HCT116 (cell line): Measurements from ENCODE around the gene IFRD2. TPM values are rescaled to one million over a fixed set of nuclear protein-coding genes. Genes with fewer than 3 reads are reported as not detected.

Source experiments
- ATAC-seq: fragments of 200-7000 bp; cut with Tn5 transposase; 2 replicates; pipeline ENCODE4 v1.9.1; 2020; ENCODE audit warnings: mild to moderate bottlenecking, moderate library complexity
- BruUV-seq: library from RNA; stranded (reverse); fragments of 400-500 nt; replicated peaks from 2 replicates; lab custom pipeline; 2021; lab: Mats Ljungman, UMichigan
- CTCF ChIA-PET: fragments of 300-600 bp; sonication (Branson Sonifier 250); formaldehyde crosslinking; loops from one replicate; lab custom pipeline; 2021; ENCODE audit warnings: antibody characterized with exemption; lab: Charles Lee
- POLR2A ChIA-PET: fragments of 300-600, 350-600 bp; sonication (Branson Sonifier 250); formaldehyde crosslinking; loops from one replicate; lab custom pipeline; 2021; ENCODE audit warnings: antibody characterized with exemption; lab: Charles Lee
- RAD21 ChIA-PET, 2 experiments: fragments of 300-600 bp; sonication (Branson Sonifier 250); formaldehyde crosslinking; loops; one replicate each; lab custom pipeline; 2023; ENCODE audit warnings: low total read pairs in 2 of 2; ENCODE audit not compliant: uncharacterized antibody in 2 of 2, unreplicated experiment in 2 of 2, low non-redundant PET in 1 of 2; lab: Charles Lee
- DNase-seq: peaks from one replicate; pipeline ENCODE4 v3.0.0-alpha.2; 2010; ENCODE audit warnings: low read depth, low spot score
- H2AFZ ChIP-seq: fragments of 200-600 bp; shearing (Covaris generic), sonication (generic); 2 replicates; pipeline ENCODE4 v1.6.1; 2017; ENCODE audit warnings: low read depth, mixed run types, mixed read lengths, antibody characterized with exemption, low read length; ENCODE audit not compliant: poor library complexity, severe bottlenecking
- H3K27ac ChIP-seq: 2 replicates; pipeline ENCODE4 v1.5.1; 2012; ENCODE audit warnings: low read depth, low read length
- H3K27me3 ChIP-seq: fragments of 200-600 bp; sonication (generic); 2 replicates; pipeline ENCODE4 v1.6.1; 2016; ENCODE audit warnings: mixed run types, low read length, mixed read lengths; ENCODE audit not compliant: insufficient read depth
- H3K36me3 ChIP-seq, 2 experiments: fragments of 200-500 bp in 1 of 2; fragments of 200-600 bp in 1 of 2; sonication (Bioruptor generic) in 1 of 2; sonication (generic) in 1 of 2; 2 replicates each; pipeline versions ENCODE4 v1.5.1 to v1.6.1; 2014 to 2016; ENCODE audit warnings: low read length in 2 of 2, inconsistent platforms in 1 of 2, mixed read lengths in 1 of 2, mixed run types in 1 of 2; ENCODE audit not compliant: insufficient read depth in 2 of 2, control insufficient read depth in 1 of 2
- H3K4me1 ChIP-seq, 2 experiments: fragments of 200-600 bp in 1 of 2; sonication (generic) in 1 of 2; 2 replicates each; pipeline versions ENCODE4 v1.5.1 to v1.6.1; 2012 to 2017; ENCODE audit warnings: low read length in 2 of 2, inconsistent platforms in 1 of 2, mild to moderate bottlenecking in 1 of 2, mixed read lengths in 1 of 2, mixed run types in 1 of 2, moderate library complexity in 1 of 2; ENCODE audit not compliant: insufficient read depth in 2 of 2, control insufficient read depth in 1 of 2
- H3K4me2 ChIP-seq: fragments of 200-600 bp; sonication (generic); 2 replicates; pipeline ENCODE4 v1.6.1; 2017; ENCODE audit warnings: mixed run types, low read length, mixed read lengths
- H3K4me3 ChIP-seq, 2 experiments: fragments of 200-600 bp in 1 of 2; sonication (generic) in 1 of 2; replicated peaks in 1 of 2; 2 replicates each; pipeline ENCODE4 v1.5.1; 2011 to 2016; ENCODE audit warnings: low read length in 2 of 2, control low read depth in 1 of 2, low read depth in 1 of 2, mild to moderate bottlenecking in 1 of 2, mixed read lengths in 1 of 2, mixed run types in 1 of 2
- H3K79me2 ChIP-seq: fragments of 200-600 bp; sonication (generic); 2 replicates; pipeline ENCODE4 v1.6.1; 2017; ENCODE audit warnings: mild to moderate bottlenecking, mixed run types, low read length, moderate library complexity, mixed read lengths; ENCODE audit not compliant: insufficient read depth
- H3K9ac ChIP-seq: fragments of 200-600 bp; sonication (generic); 2 replicates; pipeline ENCODE4 v1.6.1; 2016; ENCODE audit warnings: low read length, mixed read lengths
- H3K9me2 ChIP-seq: fragments of 200-600 bp; sonication (generic), shearing (Covaris generic); 2 replicates; pipeline ENCODE4 v1.6.1; 2017; ENCODE audit warnings: mixed run types, mild to moderate bottlenecking, moderate library complexity; ENCODE audit not compliant: insufficient read depth
- H3K9me3 ChIP-seq, 2 experiments: fragments of 200-500 bp in 1 of 2; fragments of 200-600 bp in 1 of 2; sonication (Bioruptor generic) in 1 of 2; sonication (generic) in 1 of 2; 2 replicates each; pipeline ENCODE4 v1.6.1; 2014 to 2017; ENCODE audit warnings: low read length in 2 of 2, mixed read lengths in 2 of 2, inconsistent platforms in 1 of 2, low read depth in 1 of 2, mild to moderate bottlenecking in 1 of 2, mixed run types in 1 of 2, moderate library complexity in 1 of 2; ENCODE audit not compliant: control insufficient read depth in 1 of 2, insufficient read depth in 1 of 2
- H4K20me1 ChIP-seq: fragments of 200-600 bp; sonication (generic), shearing (Covaris generic); 2 replicates; pipeline ENCODE4 v1.6.1; 2017; ENCODE audit warnings: mixed run types, mild to moderate bottlenecking, moderate library complexity; ENCODE audit not compliant: insufficient read depth
- CBX3 ChIP-seq: IDR thresholded peaks from 2 replicates; pipeline ENCODE4 v1.6.1; 2012; ENCODE audit warnings: low read depth
- FOSL1 ChIP-seq: IDR thresholded peaks from 2 replicates; pipeline ENCODE4 v1.6.1; 2012; ENCODE audit warnings: low read depth
- POLR2A ChIP-seq: IDR thresholded peaks from 2 replicates; pipeline ENCODE4 v1.7.0; 2011; ENCODE audit warnings: borderline replicate concordance; ENCODE audit not compliant: insufficient read depth, insufficient read length; ENCODE audit errors: extremely low read depth
- POLR2AphosphoS5 ChIP-seq: IDR thresholded peaks from 2 replicates; pipeline ENCODE4 v1.6.1; 2011; ENCODE audit warnings: mild to moderate bottlenecking, low read depth, low read length, moderate library complexity
- RAD21 ChIP-seq: IDR thresholded peaks from 2 replicates; pipeline ENCODE4 v1.6.1; 2012; ENCODE audit warnings: low read depth, mild to moderate bottlenecking
- SRF ChIP-seq: IDR thresholded peaks from 2 replicates; pipeline ENCODE4 v1.6.1; 2012; ENCODE audit warnings: low read depth
- YY1 ChIP-seq: IDR thresholded peaks from 2 replicates; pipeline ENCODE4 v1.6.1; 2011; ENCODE audit warnings: low read length, low read depth, moderate library complexity, mild to moderate bottlenecking; ENCODE audit not compliant: insufficient replicate concordance; ENCODE audit errors: extremely low read depth
- ZNF274 ChIP-seq: fragments of 200-500 bp; sonication (Bioruptor generic); IDR thresholded peaks from 2 replicates; pipeline ENCODE4 v1.6.1; 2014; ENCODE audit warnings: mild to moderate bottlenecking, low read depth, low read length, inconsistent platforms
- intact Hi-C: fragments of 100-400 bp; cut with micrococcal nuclease; formaldehyde crosslinking; loops from 2 replicates; pipeline ENCODE4 v1.10.0; 2022
- total RNA-seq: library from RNA; stranded (reverse); gene quantifications from one replicate; pipeline ENCODE4 v1.2.1, GENCODE V29; 2021; ENCODE audit not compliant: unreplicated experiment
- TF ChIP-seq, protein P1 (sequence below): IDR thresholded peaks from 2 replicates; pipeline ENCODE4 v1.6.1; 2012; ENCODE audit warnings: low read depth
- TF ChIP-seq, protein P2 (sequence below), 3 experiments: fragments of 200-600 bp in 1 of 3; sonication (generic) in 1 of 3; IDR thresholded peaks in 2 of 3; conservative IDR thresholded peaks in 1 of 3; 2 replicates each; pipeline ENCODE4 v1.5.1; 2012 to 2017; ENCODE audit warnings: low read depth in 2 of 3, low read length in 2 of 3, antibody characterized with exemption in 1 of 3, borderline replicate concordance in 1 of 3, control low read depth in 1 of 3, mild to moderate bottlenecking in 1 of 3, mixed read lengths in 1 of 3, mixed run types in 1 of 3, moderate library complexity in 1 of 3; ENCODE audit not compliant: insufficient read depth in 1 of 3
- TF ChIP-seq, protein P3 (sequence below): IDR thresholded peaks from 2 replicates; pipeline ENCODE4 v1.6.1; 2011; ENCODE audit warnings: mild to moderate bottlenecking, low read length, moderate library complexity; ENCODE audit not compliant: insufficient replicate concordance; ENCODE audit errors: extremely low read depth
- TF ChIP-seq, protein P4 (sequence below): IDR thresholded peaks from 2 replicates; pipeline ENCODE4 v1.6.1; 2012
- TF ChIP-seq, protein P5 (sequence below): IDR thresholded peaks from 2 replicates; pipeline ENCODE4 v1.6.1; 2012

The IFRD2 gene
- total RNA-seq, 1 experiment from 2014 or later = 146 TPM

DNA sequence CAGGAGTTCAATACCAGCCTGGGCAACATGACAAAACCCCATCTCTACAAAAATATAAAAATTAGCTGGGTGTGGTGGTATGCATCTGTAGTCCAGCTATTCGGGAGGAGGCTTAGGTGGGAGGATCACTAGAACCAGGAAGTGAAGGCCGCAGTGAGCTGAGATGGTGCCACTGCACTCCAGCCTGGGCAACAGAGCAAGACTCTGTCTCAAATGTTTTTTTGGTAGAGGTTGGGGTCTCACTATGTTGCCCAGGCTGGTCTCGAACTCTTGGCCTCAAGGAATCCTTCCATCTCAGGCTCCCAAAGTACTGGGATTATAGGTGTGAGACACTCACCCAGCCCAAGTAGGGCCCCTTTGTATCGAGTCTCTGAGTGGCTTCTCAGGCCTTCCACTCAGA is 1.9 kb upstream of the IFRD2 start:
- no peaks in the 10 kb centered on the region for H3K27me3 ChIP-seq
- TF ChIP-seq, protein P1, sequence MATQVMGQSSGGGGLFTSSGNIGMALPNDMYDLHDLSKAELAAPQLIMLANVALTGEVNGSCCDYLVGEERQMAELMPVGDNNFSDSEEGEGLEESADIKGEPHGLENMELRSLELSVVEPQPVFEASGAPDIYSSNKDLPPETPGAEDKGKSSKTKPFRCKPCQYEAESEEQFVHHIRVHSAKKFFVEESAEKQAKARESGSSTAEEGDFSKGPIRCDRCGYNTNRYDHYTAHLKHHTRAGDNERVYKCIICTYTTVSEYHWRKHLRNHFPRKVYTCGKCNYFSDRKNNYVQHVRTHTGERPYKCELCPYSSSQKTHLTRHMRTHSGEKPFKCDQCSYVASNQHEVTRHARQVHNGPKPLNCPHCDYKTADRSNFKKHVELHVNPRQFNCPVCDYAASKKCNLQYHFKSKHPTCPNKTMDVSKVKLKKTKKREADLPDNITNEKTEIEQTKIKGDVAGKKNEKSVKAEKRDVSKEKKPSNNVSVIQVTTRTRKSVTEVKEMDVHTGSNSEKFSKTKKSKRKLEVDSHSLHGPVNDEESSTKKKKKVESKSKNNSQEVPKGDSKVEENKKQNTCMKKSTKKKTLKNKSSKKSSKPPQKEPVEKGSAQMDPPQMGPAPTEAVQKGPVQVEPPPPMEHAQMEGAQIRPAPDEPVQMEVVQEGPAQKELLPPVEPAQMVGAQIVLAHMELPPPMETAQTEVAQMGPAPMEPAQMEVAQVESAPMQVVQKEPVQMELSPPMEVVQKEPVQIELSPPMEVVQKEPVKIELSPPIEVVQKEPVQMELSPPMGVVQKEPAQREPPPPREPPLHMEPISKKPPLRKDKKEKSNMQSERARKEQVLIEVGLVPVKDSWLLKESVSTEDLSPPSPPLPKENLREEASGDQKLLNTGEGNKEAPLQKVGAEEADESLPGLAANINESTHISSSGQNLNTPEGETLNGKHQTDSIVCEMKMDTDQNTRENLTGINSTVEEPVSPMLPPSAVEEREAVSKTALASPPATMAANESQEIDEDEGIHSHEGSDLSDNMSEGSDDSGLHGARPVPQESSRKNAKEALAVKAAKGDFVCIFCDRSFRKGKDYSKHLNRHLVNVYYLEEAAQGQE = no peak
- no peak for TF ChIP-seq SRF
- TF ChIP-seq, protein P2, sequence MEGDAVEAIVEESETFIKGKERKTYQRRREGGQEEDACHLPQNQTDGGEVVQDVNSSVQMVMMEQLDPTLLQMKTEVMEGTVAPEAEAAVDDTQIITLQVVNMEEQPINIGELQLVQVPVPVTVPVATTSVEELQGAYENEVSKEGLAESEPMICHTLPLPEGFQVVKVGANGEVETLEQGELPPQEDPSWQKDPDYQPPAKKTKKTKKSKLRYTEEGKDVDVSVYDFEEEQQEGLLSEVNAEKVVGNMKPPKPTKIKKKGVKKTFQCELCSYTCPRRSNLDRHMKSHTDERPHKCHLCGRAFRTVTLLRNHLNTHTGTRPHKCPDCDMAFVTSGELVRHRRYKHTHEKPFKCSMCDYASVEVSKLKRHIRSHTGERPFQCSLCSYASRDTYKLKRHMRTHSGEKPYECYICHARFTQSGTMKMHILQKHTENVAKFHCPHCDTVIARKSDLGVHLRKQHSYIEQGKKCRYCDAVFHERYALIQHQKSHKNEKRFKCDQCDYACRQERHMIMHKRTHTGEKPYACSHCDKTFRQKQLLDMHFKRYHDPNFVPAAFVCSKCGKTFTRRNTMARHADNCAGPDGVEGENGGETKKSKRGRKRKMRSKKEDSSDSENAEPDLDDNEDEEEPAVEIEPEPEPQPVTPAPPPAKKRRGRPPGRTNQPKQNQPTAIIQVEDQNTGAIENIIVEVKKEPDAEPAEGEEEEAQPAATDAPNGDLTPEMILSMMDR (IDR thresholded peaks at IDR 0.05 in 2 of 3, conservative IDR thresholded peaks at IDR 0.05 in 1 of 3; ENCODE audit: borderline replicate concordance in 1 of 3, insufficient read depth in 1 of 3, low read depth in 2 of 3, low read length in 2 of 3) = no peak
- TF ChIP-seq, protein P3, sequence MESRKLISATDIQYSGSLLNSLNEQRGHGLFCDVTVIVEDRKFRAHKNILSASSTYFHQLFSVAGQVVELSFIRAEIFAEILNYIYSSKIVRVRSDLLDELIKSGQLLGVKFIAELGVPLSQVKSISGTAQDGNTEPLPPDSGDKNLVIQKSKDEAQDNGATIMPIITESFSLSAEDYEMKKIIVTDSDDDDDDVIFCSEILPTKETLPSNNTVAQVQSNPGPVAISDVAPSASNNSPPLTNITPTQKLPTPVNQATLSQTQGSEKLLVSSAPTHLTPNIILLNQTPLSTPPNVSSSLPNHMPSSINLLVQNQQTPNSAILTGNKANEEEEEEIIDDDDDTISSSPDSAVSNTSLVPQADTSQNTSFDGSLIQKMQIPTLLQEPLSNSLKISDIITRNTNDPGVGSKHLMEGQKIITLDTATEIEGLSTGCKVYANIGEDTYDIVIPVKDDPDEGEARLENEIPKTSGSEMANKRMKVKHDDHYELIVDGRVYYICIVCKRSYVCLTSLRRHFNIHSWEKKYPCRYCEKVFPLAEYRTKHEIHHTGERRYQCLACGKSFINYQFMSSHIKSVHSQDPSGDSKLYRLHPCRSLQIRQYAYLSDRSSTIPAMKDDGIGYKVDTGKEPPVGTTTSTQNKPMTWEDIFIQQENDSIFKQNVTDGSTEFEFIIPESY = no peak
- no peak for TF ChIP-seq RAD21
- TF ChIP-seq YY1 = no peak
- no peak for TF ChIP-seq CBX3
- TF ChIP-seq, protein P4, sequence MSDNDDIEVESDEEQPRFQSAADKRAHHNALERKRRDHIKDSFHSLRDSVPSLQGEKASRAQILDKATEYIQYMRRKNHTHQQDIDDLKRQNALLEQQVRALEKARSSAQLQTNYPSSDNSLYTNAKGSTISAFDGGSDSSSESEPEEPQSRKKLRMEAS = no peak
- no peak for TF ChIP-seq ZNF274
- TF ChIP-seq POLR2A = no peak
- no peak for TF ChIP-seq FOSL1
- TF ChIP-seq, protein P5, sequence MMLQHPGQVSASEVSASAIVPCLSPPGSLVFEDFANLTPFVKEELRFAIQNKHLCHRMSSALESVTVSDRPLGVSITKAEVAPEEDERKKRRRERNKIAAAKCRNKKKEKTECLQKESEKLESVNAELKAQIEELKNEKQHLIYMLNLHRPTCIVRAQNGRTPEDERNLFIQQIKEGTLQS = no peak
- no peak for TF ChIP-seq POLR2AphosphoS5
- H3K9me2 ChIP-seq = no peaks in the 10 kb centered on the region
- DNase-seq = no peak
- H3K36me3 ChIP-seq = peaks cover 10 to 18% of the 10 kb centered on the region in 2 experiments
- no peaks in the 10 kb centered on the region for H4K20me1 ChIP-seq
- BruUV-seq = no TSS peak
- no peak overlapping the region for H3K27ac ChIP-seq
- ChIA-PET RAD21 (no interaction called here), CTCF (no interaction called here), POLR2A (interaction anchor here (1.3 kb wide), 1 partner anchor 16 kb away, joined by 4 read pairs; the partner anchor contains the start of gene LSMEM2)
- H3K4me2 ChIP-seq = no peak overlapping the region
- H2AFZ ChIP-seq = no peak overlapping the region
- H3K9ac ChIP-seq = no peak overlapping the region
- H3K9me3 ChIP-seq = no peaks in the 10 kb centered on the region
- no peak for ATAC-seq
- intact Hi-C loops = no loop called here
- H3K79me2 ChIP-seq = peaks cover 34% of the 10 kb centered on the region
- H3K4me3 ChIP-seq = no peak overlapping the region
- peaks cover 11 to 29% of the 10 kb centered on the region in 2 experiments for H3K4me1 ChIP-seq
